AG09309 (cell line): ENCODE results near the gene NTM.

Experiments used
- DNase-seq: peaks from one replicate; pipeline ENCODE4 v3.0.0-alpha.2; 2010; ENCODE audit warnings: low read depth
- H3K4me3 ChIP-seq: 2 replicates; pipeline ENCODE4 v1.5.1; 2011; ENCODE audit warnings: mild to moderate bottlenecking, low read depth, low read length, moderate library complexity; ENCODE audit not compliant: control insufficient read depth
- CTCF ChIP-seq: IDR thresholded peaks from 2 replicates; pipeline ENCODE4 v1.5.1; 2011; ENCODE audit warnings: mild to moderate bottlenecking, low read depth, low read length, inconsistent platforms; ENCODE audit not compliant: insufficient read depth, control insufficient read depth; ENCODE audit errors: missing control alignments

NTM gene

GRCh38 chr11:132242632-132243031 lies 872.2 kb downstream of the NTM start:
- no peak for TF ChIP-seq CTCF
- no peak for DNase-seq
- no peak overlapping the region for H3K4me3 ChIP-seq

GRCh38 chr11:132244846-132245245 lies 874.4 kb downstream of the NTM start:
- TF ChIP-seq CTCF = no peak
- no peak overlapping the region for H3K4me3 ChIP-seq

DNA sequence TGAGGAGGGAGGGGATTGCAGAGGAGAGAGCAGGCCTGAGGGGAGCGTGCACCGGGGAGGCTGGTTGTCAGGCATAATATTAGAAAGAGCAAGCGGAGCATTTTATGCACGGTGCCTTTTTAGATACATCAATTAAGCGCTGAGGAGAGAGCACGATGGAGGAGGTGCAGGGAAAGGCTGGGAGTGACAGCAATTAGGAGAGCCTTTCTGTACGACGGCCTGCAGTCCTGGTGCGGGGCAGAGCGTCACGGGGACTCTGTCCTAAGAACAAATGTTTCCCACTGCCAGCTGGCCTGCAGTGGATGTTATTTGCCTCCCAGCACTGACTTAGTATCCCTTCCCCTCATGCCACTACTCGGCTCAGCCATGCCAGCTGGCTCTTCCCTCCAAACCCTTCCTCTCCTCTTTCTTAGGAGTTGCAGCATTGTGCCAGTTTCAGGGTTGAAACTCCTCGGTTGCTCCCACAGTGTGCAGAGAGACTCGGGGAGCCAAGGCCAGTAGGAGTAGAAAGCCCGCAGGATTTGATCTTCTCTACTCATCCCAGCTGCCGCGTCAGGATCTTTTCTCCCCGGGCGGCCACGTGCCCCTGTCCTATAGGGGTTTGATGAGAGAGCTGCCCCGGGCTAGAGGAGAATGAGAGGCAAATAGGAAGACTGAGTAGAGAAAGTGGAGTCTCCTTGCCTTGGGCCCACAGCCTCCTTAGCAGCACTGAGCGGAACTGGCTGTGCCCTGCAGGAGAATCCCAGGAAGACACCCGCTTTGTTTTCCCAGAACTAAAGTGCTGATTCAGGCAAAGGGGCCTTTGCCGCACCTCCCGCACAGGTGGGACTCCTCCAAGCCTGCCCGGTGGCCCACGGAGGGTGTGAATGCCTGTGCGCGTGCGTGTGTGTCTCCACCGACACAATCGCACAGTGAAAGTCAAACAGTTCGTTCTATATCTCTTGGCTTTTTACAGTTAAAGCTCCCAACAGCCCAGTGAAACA lies 875.3 kb downstream of the NTM start:
- no peak for TF ChIP-seq CTCF
- DNase-seq = no peak
- H3K4me3 ChIP-seq = no peak overlapping the region

More at GRCh38 chr11:132244846-132245245, 874.4 kb downstream of the NTM start:
- DNase-seq = no peak

GRCh38 chr11:132248580-132248979 lies 878.2 kb downstream of the NTM start:
- H3K4me3 ChIP-seq = no peak overlapping the region
- no peak for DNase-seq
- no peak for TF ChIP-seq CTCF

DNA sequence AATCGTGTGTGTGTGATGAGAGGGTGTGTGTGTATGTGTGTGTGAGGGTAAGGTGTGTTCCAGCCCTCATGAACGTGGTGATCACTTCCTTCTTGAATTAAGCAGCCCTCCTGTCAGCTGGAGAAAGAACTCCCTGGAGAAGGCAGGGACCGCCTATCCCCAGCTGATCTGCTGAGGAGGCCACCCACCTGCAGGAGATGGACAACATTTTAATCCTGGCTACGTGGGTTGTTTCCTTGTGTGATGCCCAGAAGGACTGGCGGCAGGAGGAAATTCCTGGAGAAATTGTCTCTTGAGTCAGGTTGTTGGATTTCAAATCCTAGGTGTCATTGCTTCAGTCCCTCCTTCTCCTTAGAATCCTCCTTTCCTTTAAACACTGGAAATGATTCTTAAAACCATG lies 878.8 kb downstream of the NTM start:
- no peak overlapping the region for H3K4me3 ChIP-seq
- no peak for TF ChIP-seq CTCF
- DNase-seq = no peak

- DNase-seq = no peak
- H3K4me3 ChIP-seq = no peak overlapping the region
- no peak for TF ChIP-seq CTCF
Observed at GRCh38 chr11:132251061-132251460, 880.6 kb downstream of the NTM start.
